HepG2 (cell line): ENCODE measurements around the gene NHSL1. TPM values are rescaled to one million over a fixed set of nuclear protein-coding genes. Genes with fewer than 3 reads are reported as not detected.

Experiments used
- ARNTL ChIP-seq: sonication (generic); formaldehyde crosslinking; IDR thresholded peaks from 2 replicates; pipeline ENCODE4 v1.4.0; 2020; ENCODE audit warnings: mild to moderate bottlenecking, missing genetic modification reagents
- ATF7-NPFF ChIP-seq: sonication (generic); formaldehyde crosslinking; IDR thresholded peaks from 2 replicates; pipeline ENCODE4 v1.8.1; 2023; ENCODE audit warnings: mild to moderate bottlenecking, low read depth, missing genetic modification reagents, moderate library complexity
- ATRX ChIP-seq: sonication (generic); formaldehyde crosslinking; IDR thresholded peaks from 2 replicates; pipeline ENCODE4 v1.4.0; 2020; ENCODE audit warnings: missing genetic modification reagents, borderline replicate concordance
- FOSL2 ChIP-seq: sonication (generic); formaldehyde crosslinking; IDR thresholded peaks from 2 replicates; pipeline ENCODE4 v1.4.0; 2020; ENCODE audit warnings: missing genetic modification reagents
- HDAC1 ChIP-seq: sonication (generic); formaldehyde crosslinking; IDR thresholded peaks from 2 replicates; pipeline ENCODE4 v1.5.1; 2020; ENCODE audit warnings: mild to moderate bottlenecking, missing genetic modification reagents
- KDM6A ChIP-seq: IDR thresholded peaks from 2 replicates; pipeline ENCODE4 v1.6.1; 2016; ENCODE audit warnings: low read depth
- PAX8 ChIP-seq: sonication (generic); formaldehyde crosslinking; IDR thresholded peaks from 2 replicates; pipeline ENCODE4 v1.8.0; 2022; ENCODE audit warnings: mild to moderate bottlenecking, missing genetic modification reagents, borderline replicate concordance
- REXO4 ChIP-seq: sonication (generic); formaldehyde crosslinking; IDR thresholded peaks from 2 replicates; pipeline ENCODE4 v1.8.0; 2022; ENCODE audit warnings: missing genetic modification reagents, mild to moderate bottlenecking, borderline replicate concordance
- SAP130 ChIP-seq: IDR thresholded peaks from 2 replicates; pipeline ENCODE4 v1.6.1; 2016; ENCODE audit warnings: low read depth
- TCF7L2 ChIP-seq: IDR thresholded peaks from 2 replicates; pipeline ENCODE4 v1.6.1; 2011; ENCODE audit warnings: mild to moderate bottlenecking, low read depth, low read length, moderate library complexity
- ZFP36L2 ChIP-seq: sonication (generic); formaldehyde crosslinking; IDR thresholded peaks from 2 replicates; pipeline ENCODE4 v1.4.0; 2020; ENCODE audit warnings: missing genetic modification reagents
- ZNF431 ChIP-seq: sonication (generic); formaldehyde crosslinking; IDR thresholded peaks from 2 replicates; pipeline ENCODE4 v1.9.0; 2022; ENCODE audit warnings: missing genetic modification reagents, low read depth, mild to moderate bottlenecking, borderline replicate concordance
- ZNF546 ChIP-seq: sonication (generic); formaldehyde crosslinking; conservative IDR thresholded peaks from 2 replicates; pipeline ENCODE4 v1.8.1; 2023; ENCODE audit warnings: mild to moderate bottlenecking, missing genetic modification reagents
- polyA plus RNA-seq, 8 experiments: library from polyadenylated mRNA; depleted of rRNA in 3 of 8; stranded (reverse) in 7 of 8; unstranded in 1 of 8; fragments of >200 nt; fragmentation: Illumina TruSeq in 4 of 8; extraction: Trizol in 4 of 8; gene quantifications; 2 replicates each; pipeline versions ENCODE4 v1.2.1 to v1.2.3, GENCODE V29; 2011 to 2016; ENCODE audit warnings: low read depth in 4 of 8, missing spikeins in 1 of 8, mixed read lengths in 1 of 8; ENCODE audit not compliant: insufficient read depth in 1 of 8
- total RNA-seq, 5 experiments: library from RNA; depleted of rRNA; stranded (reverse); fragments of >200 nt; fragmentation: Illumina TruSeq; extraction: Trizol; gene quantifications; 2 replicates each; pipeline ENCODE4 v1.2.3, GENCODE V29; 2016; ENCODE audit warnings: low read depth in 1 of 5
- TF ChIP-seq, protein P1 (sequence below): sonication (generic); formaldehyde crosslinking; IDR thresholded peaks from 2 replicates; pipeline ENCODE4 v1.8.0; 2022; ENCODE audit warnings: mild to moderate bottlenecking, missing genetic modification reagents
- TF ChIP-seq, protein P2 (sequence below): IDR thresholded peaks from 2 replicates; pipeline ENCODE4 v1.6.1; 2016; ENCODE audit warnings: low read depth, borderline replicate concordance
- TF ChIP-seq, protein P3 (sequence below): IDR thresholded peaks from 2 replicates; pipeline ENCODE4 v1.6.1; 2016; ENCODE audit warnings: mild to moderate bottlenecking
- TF ChIP-seq, protein P4 (sequence below): sonication (generic); formaldehyde crosslinking; IDR thresholded peaks from 2 replicates; pipeline ENCODE4 v1.5.0; 2020; ENCODE audit warnings: missing genetic modification reagents, mild to moderate bottlenecking, borderline replicate concordance

Gene NHSL1
- total and polyA plus RNA-seq, 2 of the 13 experiments (the other 11 are each of a cell fraction or from before 2014, with no cell fraction given): 24.9 to 53.6 TPM

DNA sequence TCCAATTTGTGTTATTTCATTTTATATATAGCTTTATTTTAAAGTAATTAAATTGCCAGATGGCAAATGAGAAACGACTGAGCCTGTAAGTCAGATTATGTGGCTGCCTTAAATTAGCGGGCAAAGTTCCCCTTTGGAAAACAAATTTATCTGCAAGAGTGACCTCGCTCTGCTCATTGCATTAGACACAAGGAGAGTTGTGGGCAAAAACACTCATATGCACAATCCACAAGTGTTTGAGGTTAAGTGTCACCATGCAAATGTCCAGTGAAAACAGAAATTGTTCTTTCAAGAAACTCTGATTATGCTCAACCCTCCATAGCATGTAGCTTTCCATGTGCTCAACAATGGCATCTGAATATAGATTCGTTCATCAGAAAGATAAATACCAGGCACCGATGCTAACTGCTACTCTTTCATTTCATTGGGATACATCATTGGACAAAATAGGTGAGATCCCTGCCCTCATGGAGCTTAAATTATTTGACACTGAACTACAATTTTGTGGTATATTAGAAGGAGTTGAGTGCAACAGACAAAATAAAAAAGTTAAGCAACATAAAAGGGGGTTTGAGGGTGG lies 1.7 kb upstream of the NHSL1 start (continued):
- TF ChIP-seq, protein P1, sequence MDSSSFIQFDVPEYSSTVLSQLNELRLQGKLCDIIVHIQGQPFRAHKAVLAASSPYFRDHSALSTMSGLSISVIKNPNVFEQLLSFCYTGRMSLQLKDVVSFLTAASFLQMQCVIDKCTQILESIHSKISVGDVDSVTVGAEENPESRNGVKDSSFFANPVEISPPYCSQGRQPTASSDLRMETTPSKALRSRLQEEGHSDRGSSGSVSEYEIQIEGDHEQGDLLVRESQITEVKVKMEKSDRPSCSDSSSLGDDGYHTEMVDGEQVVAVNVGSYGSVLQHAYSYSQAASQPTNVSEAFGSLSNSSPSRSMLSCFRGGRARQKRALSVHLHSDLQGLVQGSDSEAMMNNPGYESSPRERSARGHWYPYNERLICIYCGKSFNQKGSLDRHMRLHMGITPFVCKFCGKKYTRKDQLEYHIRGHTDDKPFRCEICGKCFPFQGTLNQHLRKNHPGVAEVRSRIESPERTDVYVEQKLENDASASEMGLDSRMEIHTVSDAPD: no peak
- TF ChIP-seq KDM6A (CRISPR knock-in tag) (no peak), PAX8 (CRISPR knock-in tag) (no peak), ZFP36L2 (CRISPR knock-in tag) (no peak), SAP130 (CRISPR knock-in tag) (peak; percentile 43; the same call in 1 of the 2 replicates), ZNF546 (CRISPR knock-in tag) (no peak), TCF7L2 (no peak), REXO4 (no peak), ATRX (CRISPR knock-in tag) (no peak), ATF7-NPFF (CRISPR knock-in tag) (no peak), ZNF431 (CRISPR knock-in tag) (no peak), ARNTL (no peak), HDAC1 (CRISPR knock-in tag) (0 out of 2 replicates have a peak, but pooled peaks have one; percentile 28), FOSL2 (CRISPR knock-in tag) (0 out of 2 replicates have a peak, but pooled peaks have one; percentile 25)
- TF ChIP-seq, protein P2, sequence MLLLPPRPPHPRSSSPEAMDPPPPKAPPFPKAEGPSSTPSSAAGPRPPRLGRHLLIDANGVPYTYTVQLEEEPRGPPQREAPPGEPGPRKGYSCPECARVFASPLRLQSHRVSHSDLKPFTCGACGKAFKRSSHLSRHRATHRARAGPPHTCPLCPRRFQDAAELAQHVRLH (CRISPR knock-in tag): no peak
- TF ChIP-seq, protein P3, sequence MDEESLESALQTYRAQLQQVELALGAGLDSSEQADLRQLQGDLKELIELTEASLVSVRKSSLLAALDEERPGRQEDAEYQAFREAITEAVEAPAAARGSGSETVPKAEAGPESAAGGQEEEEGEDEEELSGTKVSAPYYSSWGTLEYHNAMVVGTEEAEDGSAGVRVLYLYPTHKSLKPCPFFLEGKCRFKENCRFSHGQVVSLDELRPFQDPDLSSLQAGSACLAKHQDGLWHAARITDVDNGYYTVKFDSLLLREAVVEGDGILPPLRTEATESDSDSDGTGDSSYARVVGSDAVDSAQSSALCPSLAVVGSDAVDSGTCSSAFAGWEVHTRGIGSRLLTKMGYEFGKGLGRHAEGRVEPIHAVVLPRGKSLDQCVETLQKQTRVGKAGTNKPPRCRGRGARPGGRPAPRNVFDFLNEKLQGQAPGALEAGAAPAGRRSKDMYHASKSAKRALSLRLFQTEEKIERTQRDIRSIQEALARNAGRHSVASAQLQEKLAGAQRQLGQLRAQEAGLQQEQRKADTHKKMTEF: no peak; the same call in 1 of the 2 replicates
- TF ChIP-seq, protein P4, sequence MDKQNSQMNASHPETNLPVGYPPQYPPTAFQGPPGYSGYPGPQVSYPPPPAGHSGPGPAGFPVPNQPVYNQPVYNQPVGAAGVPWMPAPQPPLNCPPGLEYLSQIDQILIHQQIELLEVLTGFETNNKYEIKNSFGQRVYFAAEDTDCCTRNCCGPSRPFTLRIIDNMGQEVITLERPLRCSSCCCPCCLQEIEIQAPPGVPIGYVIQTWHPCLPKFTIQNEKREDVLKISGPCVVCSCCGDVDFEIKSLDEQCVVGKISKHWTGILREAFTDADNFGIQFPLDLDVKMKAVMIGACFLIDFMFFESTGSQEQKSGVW (CRISPR knock-in tag): no peak
